Neural progenitor cell (in vitro differentiated cells): ENCODE results near the gene SPON1.
"Not testable (repeated sequence)": the region's sequence is repeated elsewhere in the genome, so short reads cannot be mapped to it uniquely, and the experiment has no call there.

Source experiments
- CTCF ChIP-seq: fragments of 200-600 bp; sonication (generic); IDR thresholded peaks from 2 replicates; pipeline ENCODE4 v1.5.1; 2017; ENCODE audit warnings: antibody characterized with exemption, mild to moderate bottlenecking
- EZH2 ChIP-seq: fragments of 200-600 bp; sonication (generic); IDR thresholded peaks from 2 replicates; pipeline ENCODE4 v1.6.1; 2017; ENCODE audit warnings: antibody characterized with exemption, mild to moderate bottlenecking, moderate library complexity
- EZH2phosphoT487 ChIP-seq: fragments of 200-600 bp; sonication (generic); IDR thresholded peaks from 2 replicates; pipeline ENCODE4 v1.6.1; 2017; ENCODE audit warnings: antibody characterized with exemption

GRCh38 chr11:14088861-14089260 is 126.3 kb downstream of the SPON1 start:
- not testable (repeated sequence) for TF ChIP-seq CTCF, EZH2, EZH2phosphoT487
